K562 (cell line): ENCODE data around the gene CTNS. TPM values are rescaled to one million over a fixed set of nuclear protein-coding genes. Genes with fewer than 3 reads are reported as not detected.

Experiments
- DIDO1 ChIP-seq: fragments of 450-650 bp; IDR thresholded peaks from 2 replicates; pipeline ENCODE4 v1.6.1; 2016; ENCODE audit warnings: low read depth, missing biosample characterization, missing genetic modification characterization
- HDAC1 ChIP-seq, 2 experiments: fragments of 450-650 bp; IDR thresholded peaks; 2 replicates each; pipeline ENCODE4 v1.6.1; 2016 to 2017; ENCODE audit warnings: inconsistent platforms in 1 of 2, mild to moderate bottlenecking in 1 of 2, moderate library complexity in 1 of 2
- HNRNPH1 ChIP-seq: fragments of 200-400 bp; formaldehyde crosslinking; optimal IDR thresholded peaks from 2 replicates; pipeline ENCODE3; 2017; ENCODE audit warnings: low read depth, mild to moderate bottlenecking, low read length, moderate library complexity
- KLF10 ChIP-seq: fragments of 250-450 bp; sonication (Bioruptor Pico); IDR thresholded peaks from 2 replicates; pipeline ENCODE4 v1.6.1; 2021; ENCODE audit warnings: matching md5 sums
- PTBP1 ChIP-seq: fragments of 200-400 bp; formaldehyde crosslinking; IDR thresholded peaks from 2 replicates; pipeline ENCODE4 v1.6.1; 2017; ENCODE audit warnings: low read depth, low read length
- RB1 ChIP-seq: fragments of 450-650 bp; IDR thresholded peaks from 2 replicates; pipeline ENCODE4 v1.6.1; 2017; ENCODE audit warnings: low read depth, mild to moderate bottlenecking
- TOE1 ChIP-seq, 2 experiments: fragments of 450-650 bp in 1 of 2; sonication (generic) in 1 of 2; formaldehyde crosslinking in 1 of 2; IDR thresholded peaks; 2 replicates each; pipeline versions ENCODE4 v1.7.1 to v1.8.0; 2016 to 2022; ENCODE audit warnings: borderline replicate concordance in 2 of 2, mild to moderate bottlenecking in 2 of 2, antibody characterized with exemption in 1 of 2, inconsistent platforms in 1 of 2, low read depth in 1 of 2, missing genetic modification reagents in 1 of 2, moderate library complexity in 1 of 2
- ZEB2 ChIP-seq: fragments of 450-650 bp; IDR thresholded peaks from 2 replicates; pipeline ENCODE4 v1.6.1; 2016
- ZNF316 ChIP-seq: fragments of 450-650 bp; IDR thresholded peaks from 2 replicates; pipeline ENCODE4 v1.6.1; 2016
- ZNF609 ChIP-seq: sonication (generic); formaldehyde crosslinking; IDR thresholded peaks from 2 replicates; pipeline ENCODE4 v1.8.1; 2023; ENCODE audit warnings: missing genetic modification reagents, mild to moderate bottlenecking, borderline replicate concordance
- polyA plus RNA-seq, 8 experiments: library from polyadenylated mRNA; depleted of rRNA in 4 of 8; stranded (reverse) in 5 of 8; unstranded in 3 of 8; fragments of >200 nt; fragmentation: Nextera tagmentation in 2 of 8; fragmentation: Illumina TruSeq in 1 of 8; extraction: Ambion mirVana in 2 of 8; extraction: Trizol in 1 of 8; gene quantifications; 2 replicates each; pipeline versions ENCODE4 v1.2.1 to v1.2.3, GENCODE V29; 2011 to 2014; ENCODE audit warnings: inconsistent platforms in 1 of 8, missing spikeins in 1 of 8
- total RNA-seq, 7 experiments: library from RNA; depleted of rRNA in 6 of 7; stranded (reverse); fragments of >200 nt in 6 of 7; fragmentation: Illumina TruSeq in 2 of 7; extraction: Trizol in 2 of 7; gene quantifications; 2 replicates each; pipeline versions ENCODE4 v1.2.1 to v1.2.3, GENCODE V29; 2011 to 2021; ENCODE audit warnings: low replicate concordance in 1 of 7
- TF ChIP-seq, protein P1 (sequence below): sonication (generic); formaldehyde crosslinking; IDR thresholded peaks from 2 replicates; pipeline ENCODE4 v1.8.0; 2022; ENCODE audit warnings: missing genetic modification reagents, mild to moderate bottlenecking, borderline replicate concordance
- TF ChIP-seq, protein P2 (sequence below): sonication (generic); IDR thresholded peaks from 2 replicates; pipeline ENCODE4 v1.6.1; 2016

The CTNS gene
- total and polyA plus RNA-seq, 9 of the 15 experiments (the other 6 are each of a cell fraction or from before 2014, with no cell fraction given), result 0.66 to 8.4 (median 4.9) TPM

DNA sequence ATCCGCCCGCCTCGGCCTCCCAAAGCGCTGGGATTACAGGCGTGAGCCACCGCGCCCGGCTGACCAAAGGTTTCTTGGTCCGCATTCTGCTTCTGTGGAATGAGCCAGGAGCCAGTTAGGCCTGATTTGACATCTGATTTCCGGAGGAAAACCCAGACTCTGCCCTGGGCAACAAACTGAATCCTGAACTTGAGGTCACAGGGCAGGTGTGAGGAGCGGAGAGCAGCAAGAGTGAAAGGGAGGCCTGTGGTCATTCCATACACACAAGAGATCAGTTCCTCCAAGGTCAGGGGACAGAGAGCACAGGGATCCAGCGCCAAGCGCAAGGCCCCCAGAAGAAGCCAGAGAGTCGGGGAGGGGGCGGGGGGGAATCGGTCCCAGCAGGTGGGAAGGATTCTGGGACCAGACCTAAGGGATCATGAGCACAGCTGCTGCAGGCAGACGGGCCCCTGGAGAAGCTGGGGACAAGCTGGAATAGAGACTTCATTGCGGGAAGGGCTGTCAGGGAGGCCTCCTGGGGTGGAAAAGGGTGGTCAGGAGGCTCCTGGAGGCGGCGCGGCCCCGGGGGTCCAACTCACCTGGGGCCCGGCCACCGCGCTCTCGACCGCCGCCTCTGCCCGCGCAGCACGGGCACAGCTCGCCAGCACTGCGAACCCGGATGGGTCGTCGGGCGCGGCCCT is 946 bp upstream of the CTNS start (continued):
- TF ChIP-seq ZEB2 (no peak), KLF10 (CRISPR knock-in tag) (no peak), ZNF609 (CRISPR knock-in tag) (no peak), DIDO1 (no peak), RB1 (peak; percentile 60; the same call in 1 of the 2 replicates), TOE1 (IDR thresholded peaks at IDR 0.05; ENCODE audit: borderline replicate concordance) (peak; percentile 3; the same call in 1 of the 2 replicates), TOE1 (CRISPR knock-in tag; IDR thresholded peaks at IDR 0.05; ENCODE audit: borderline replicate concordance, low read depth) (no peak), HNRNPH1 (no peak), ZNF316 (no peak), HDAC1 (IDR thresholded peaks at IDR 0.05) (peak in 1 of 2 experiments; percentile 54; a peak in 1 of 4 replicates), PTBP1 (no peak)
- TF ChIP-seq, protein P1, sequence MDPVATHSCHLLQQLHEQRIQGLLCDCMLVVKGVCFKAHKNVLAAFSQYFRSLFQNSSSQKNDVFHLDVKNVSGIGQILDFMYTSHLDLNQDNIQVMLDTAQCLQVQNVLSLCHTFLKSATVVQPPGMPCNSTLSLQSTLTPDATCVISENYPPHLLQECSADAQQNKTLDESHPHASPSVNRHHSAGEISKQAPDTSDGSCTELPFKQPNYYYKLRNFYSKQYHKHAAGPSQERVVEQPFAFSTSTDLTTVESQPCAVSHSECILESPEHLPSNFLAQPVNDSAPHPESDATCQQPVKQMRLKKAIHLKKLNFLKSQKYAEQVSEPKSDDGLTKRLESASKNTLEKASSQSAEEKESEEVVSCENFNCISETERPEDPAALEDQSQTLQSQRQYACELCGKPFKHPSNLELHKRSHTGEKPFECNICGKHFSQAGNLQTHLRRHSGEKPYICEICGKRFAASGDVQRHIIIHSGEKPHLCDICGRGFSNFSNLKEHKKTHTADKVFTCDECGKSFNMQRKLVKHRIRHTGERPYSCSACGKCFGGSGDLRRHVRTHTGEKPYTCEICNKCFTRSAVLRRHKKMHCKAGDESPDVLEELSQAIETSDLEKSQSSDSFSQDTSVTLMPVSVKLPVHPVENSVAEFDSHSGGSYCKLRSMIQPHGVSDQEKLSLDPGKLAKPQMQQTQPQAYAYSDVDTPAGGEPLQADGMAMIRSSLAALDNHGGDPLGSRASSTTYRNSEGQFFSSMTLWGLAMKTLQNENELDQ (CRISPR knock-in tag), result no peak
- TF ChIP-seq, protein P2, sequence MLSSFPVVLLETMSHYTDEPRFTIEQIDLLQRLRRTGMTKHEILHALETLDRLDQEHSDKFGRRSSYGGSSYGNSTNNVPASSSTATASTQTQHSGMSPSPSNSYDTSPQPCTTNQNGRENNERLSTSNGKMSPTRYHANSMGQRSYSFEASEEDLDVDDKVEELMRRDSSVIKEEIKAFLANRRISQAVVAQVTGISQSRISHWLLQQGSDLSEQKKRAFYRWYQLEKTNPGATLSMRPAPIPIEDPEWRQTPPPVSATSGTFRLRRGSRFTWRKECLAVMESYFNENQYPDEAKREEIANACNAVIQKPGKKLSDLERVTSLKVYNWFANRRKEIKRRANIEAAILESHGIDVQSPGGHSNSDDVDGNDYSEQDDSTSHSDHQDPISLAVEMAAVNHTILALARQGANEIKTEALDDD, result no peak
